Tibial artery (tissue), 4 donors: ENCODE results near the gene LPIN3.
A peak's percentile ranks its signal among the peaks of the same experiment; 100 is the strongest.

Source experiments
- DNase-seq, 2 donors: peaks; one replicate each; pipeline ENCODE4 v3.0.0-alpha.2; 2019
- H3K27ac ChIP-seq, 2 donors: fragments of 200-600 bp; sonication (generic) in 1 of 2; 1 replicate in 1 of 2; 2 replicates in 1 of 2; pipeline ENCODE4 v1.5.1; 2018 to 2019; ENCODE audit warnings: mild to moderate bottlenecking in 1 of 2
- H3K27me3 ChIP-seq, 2 donors: fragments of 200-600 bp; sonication (generic) in 1 of 2; one replicate each; pipeline versions ENCODE4 v1.5.1 to v1.6.0; 2016 to 2019
- H3K36me3 ChIP-seq, 3 donors: fragments of 200-600 bp; sonication (generic) in 2 of 3; one replicate each; pipeline ENCODE4 v1.5.1; 2016 to 2019; ENCODE audit warnings: mild to moderate bottlenecking in 2 of 3
- H3K4me1 ChIP-seq, 4 donors: fragments of 200-600 bp; sonication (generic) in 2 of 4; 1 replicate in 3 of 4; 2 replicates in 1 of 4; pipeline ENCODE4 v1.5.1; 2016 to 2019
- H3K4me3 ChIP-seq, 2 donors: fragments of 200-600 bp; sonication (generic) in 1 of 2; 1 replicate in 1 of 2; 2 replicates in 1 of 2; pipeline ENCODE4 v1.5.1; 2018 to 2019; ENCODE audit warnings: mild to moderate bottlenecking in 2 of 2
- H3K9me3 ChIP-seq, 3 donors: fragments of 200-600 bp; sonication (generic) in 1 of 3; one replicate each; pipeline ENCODE4 v1.5.1; 2016 to 2019
- intact Hi-C: fragments of 100-400 bp; cut with DNase I; formaldehyde crosslinking; loops from one replicate; pipeline ENCODE4 v1.15.0; 2023; ENCODE audit warnings: low total_unique reads
- TF ChIP-seq, protein P1 (sequence below), 2 experiments: fragments of 200-600 bp in 1 of 2; fragments of 450-650 bp in 1 of 2; IDR thresholded peaks; one replicate each; pipeline ENCODE4 v1.5.1; 2017 to 2019; ENCODE audit warnings: antibody characterized with exemption in 2 of 2, mild to moderate bottlenecking in 1 of 2, moderate library complexity in 1 of 2

LPIN3 gene

DNA sequence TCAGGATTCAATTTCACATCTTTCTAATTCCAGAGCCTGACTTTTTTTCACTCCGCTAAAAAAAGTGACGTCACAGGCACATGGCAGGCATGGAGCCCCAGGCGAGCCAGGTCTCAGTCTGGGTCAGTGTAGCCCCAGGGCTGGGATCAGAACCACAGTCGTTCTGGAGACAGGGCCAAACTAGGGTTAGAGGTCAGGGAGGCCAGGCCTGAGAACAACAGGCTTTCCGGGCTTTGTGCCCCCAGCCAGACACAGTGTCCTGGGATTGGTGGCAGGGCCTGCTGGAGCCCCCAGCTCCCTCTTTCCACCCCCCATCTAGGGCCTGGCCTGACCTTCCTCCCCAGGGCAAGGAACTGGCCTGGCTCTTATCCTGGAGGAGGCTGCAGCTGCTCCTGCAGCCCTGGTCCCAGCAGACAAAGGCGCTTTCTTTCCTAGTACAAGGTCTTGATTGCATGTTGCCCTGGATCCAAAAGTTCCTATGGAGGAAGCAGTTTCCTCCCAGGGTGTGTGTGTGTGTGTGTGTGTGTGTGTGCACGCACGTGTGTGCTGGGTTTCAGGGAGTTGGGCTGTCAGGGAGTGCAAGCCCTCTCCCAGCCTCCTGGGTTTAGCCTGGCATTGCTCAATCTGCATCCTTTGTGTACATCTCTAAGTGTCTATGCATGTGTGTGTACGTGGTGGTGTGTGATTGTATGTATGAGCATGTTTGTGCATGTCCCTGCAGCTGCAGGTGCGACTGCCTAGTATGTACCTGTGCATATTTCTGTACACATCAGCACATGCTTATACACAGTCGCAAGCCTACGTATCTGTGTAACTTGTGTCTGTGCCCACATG is 52.5 kb downstream of the LPIN3 start:
- Histone ChIP-seq H3K9me3 (no peaks in the 10 kb centered on the region), H3K4me1 (peaks cover 0 to 34% (median 5%) of the 10 kb centered on the region in 4 donors), H3K27me3 (no peaks in the 10 kb centered on the region), H3K27ac (no peak overlapping the region), H3K36me3 (no peaks in the 10 kb centered on the region), H3K4me3 (no peak overlapping the region)
- peak in 1 of 2 donors; percentile 57 for DNase-seq
- intact Hi-C loops, result no loop called here
- TF ChIP-seq, protein P1, sequence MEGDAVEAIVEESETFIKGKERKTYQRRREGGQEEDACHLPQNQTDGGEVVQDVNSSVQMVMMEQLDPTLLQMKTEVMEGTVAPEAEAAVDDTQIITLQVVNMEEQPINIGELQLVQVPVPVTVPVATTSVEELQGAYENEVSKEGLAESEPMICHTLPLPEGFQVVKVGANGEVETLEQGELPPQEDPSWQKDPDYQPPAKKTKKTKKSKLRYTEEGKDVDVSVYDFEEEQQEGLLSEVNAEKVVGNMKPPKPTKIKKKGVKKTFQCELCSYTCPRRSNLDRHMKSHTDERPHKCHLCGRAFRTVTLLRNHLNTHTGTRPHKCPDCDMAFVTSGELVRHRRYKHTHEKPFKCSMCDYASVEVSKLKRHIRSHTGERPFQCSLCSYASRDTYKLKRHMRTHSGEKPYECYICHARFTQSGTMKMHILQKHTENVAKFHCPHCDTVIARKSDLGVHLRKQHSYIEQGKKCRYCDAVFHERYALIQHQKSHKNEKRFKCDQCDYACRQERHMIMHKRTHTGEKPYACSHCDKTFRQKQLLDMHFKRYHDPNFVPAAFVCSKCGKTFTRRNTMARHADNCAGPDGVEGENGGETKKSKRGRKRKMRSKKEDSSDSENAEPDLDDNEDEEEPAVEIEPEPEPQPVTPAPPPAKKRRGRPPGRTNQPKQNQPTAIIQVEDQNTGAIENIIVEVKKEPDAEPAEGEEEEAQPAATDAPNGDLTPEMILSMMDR (IDR thresholded peaks at IDR 0.05), result no peak

DNA sequence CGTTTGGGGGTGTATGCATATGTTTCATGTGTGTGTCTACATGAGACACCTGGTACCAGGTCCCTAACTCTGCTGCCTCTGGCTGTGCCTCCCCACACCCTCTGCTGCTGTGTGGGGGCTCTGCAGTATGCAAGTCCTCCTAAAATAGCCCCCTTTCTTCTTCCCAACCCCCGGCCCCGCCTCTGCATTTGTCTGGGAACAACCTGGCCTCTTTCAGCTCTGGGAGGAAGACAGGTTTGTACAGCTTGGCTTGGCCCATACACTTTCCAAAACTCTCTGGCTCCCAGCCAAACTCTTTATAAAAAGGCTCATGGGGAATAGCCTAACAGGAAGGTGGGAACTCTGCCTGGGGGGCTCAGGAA is 53.1 kb downstream of the LPIN3 start:
- no peak for DNase-seq
- TF ChIP-seq, protein P1 (IDR thresholded peaks at IDR 0.05), result no peak
- intact Hi-C loops, result no loop called here
- Histone ChIP-seq H3K36me3 (no peaks in the 10 kb centered on the region), H3K27me3 (no peaks in the 10 kb centered on the region), H3K27ac (no peak overlapping the region), H3K4me3 (no peak overlapping the region), H3K4me1 (peaks cover 0 to 34% (median 5%) of the 10 kb centered on the region in 4 donors), H3K9me3 (no peaks in the 10 kb centered on the region)

DNA sequence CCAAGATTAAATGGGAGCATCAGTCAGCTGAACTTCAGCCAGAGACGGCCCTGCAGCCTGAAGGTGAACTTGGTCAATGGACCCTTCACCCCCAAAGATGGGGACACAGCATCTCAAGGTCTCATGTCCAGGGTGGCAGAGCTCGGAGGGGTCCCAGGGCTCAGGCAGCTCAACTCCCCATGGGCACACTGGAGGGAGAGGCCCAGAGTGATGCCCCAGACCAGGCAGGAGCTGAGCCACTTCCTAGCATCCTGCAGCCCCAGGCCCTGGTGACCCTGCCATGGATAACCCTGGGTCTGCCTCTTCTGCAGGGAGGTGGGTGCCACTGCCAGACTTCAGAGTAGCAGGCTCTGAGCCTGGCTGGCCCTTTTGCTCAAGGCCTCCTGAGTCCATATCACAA is 53.5 kb downstream of the LPIN3 start:
- no peak overlapping the region for H3K4me3 ChIP-seq
- no peaks in the 10 kb centered on the region for H3K27me3 ChIP-seq
- intact Hi-C loops, result no loop called here
- H3K27ac ChIP-seq, result no peak overlapping the region
- H3K36me3 ChIP-seq, result no peaks in the 10 kb centered on the region
- H3K4me1 ChIP-seq, result peaks cover 0 to 34% (median 5%) of the 10 kb centered on the region in 4 donors
- TF ChIP-seq, protein P1 (IDR thresholded peaks at IDR 0.05), result no peak
- no peak for DNase-seq
- H3K9me3 ChIP-seq, result no peaks in the 10 kb centered on the region

DNA sequence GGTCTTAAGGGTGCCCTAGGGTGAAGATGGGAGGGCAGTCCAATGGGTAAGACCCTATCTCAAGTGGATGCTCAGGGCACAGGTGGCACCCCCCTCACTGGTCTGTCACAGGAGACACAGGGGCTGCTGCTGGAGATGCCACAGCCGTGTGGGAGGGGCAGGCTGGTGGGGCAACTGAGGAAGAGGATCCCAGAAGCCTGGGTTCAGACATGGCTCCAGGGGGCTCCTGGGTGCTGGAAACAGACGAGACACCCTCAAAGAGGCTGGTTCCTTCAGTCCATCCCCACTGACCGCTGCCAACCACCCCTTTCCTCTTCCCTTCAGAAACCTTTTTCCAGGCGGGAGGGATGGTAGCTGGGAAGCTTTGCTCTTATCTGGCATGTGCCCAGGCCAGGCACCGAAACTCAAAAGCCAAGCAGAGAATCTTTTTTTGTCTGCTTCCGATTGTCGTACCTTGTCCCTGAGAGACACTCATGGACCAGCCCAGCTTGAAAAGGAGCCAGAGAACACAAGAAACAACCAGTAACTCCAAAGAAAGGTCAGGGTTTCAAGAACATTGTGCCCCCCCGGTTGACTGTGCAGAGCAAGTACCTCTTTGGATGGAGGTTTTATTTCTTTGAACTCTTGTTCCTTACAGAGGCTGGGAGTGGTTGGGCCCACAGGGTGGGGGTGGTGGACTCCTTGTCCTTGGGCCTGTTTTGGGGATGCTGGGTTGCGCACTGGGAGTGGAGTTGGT is 54.5 kb downstream of the LPIN3 start:
- peaks cover 0 to 34% (median 5%) of the 10 kb centered on the region in 4 donors for H3K4me1 ChIP-seq
- DNase-seq, result no peak
- no peaks in the 10 kb centered on the region for H3K27me3 ChIP-seq
- no peaks in the 10 kb centered on the region for H3K9me3 ChIP-seq
- TF ChIP-seq, protein P1 (IDR thresholded peaks at IDR 0.05), result no peak
- no peak overlapping the region for H3K27ac ChIP-seq
- no peaks in the 10 kb centered on the region for H3K36me3 ChIP-seq
- intact Hi-C loops, result no loop called here
- no peak overlapping the region for H3K4me3 ChIP-seq

DNA sequence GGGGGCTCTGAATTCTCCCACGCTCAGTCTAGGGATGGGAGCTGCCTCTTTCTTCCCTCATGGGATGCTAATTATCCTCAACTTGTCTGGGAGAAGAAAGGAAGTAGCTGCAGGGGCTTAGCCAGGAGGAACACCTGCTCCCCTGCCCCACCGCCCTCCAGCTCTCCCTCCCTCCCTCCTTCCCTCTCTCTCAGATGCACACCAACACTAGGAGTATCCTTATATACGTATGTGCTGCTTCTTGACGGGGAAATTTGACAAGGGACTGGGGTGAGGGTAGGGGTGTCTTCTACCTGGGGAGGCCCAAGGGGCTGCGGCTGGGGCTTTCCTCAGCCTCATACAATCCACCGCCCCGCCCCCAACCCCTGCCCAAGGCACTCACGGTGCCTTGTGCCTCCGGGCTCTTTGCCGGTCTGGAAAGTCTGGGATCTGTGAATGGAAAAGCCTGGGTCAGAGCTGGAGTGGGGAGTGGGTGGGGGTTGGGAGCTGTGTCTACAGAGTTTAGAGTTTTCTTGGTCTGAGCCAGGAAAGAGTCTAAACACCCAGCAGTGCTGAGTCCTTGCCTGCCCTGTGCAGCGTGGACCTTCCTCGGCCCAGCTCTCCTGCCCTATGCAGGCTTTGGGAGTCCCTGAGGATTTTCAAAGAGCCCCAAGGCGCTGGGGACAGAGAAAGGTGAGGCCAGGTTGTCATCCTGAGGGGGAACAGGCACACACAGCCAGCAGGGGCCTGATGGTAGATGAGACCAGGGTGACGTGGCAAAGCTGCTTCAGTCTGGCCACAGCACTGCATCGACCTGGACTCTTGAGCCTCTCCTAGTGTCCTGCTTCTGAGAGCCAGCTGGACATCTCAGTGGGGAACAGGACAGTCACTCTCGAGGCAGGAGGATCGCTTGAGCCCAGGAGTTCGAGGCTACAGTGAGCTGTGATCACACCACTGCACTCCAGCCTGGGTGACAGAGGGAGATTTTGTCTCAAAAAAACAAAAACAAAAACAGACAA is 55.3 kb downstream of the LPIN3 start:
- Histone ChIP-seq H3K9me3 (no peaks in the 10 kb centered on the region), H3K4me3 (no peak overlapping the region), H3K27ac (no peak overlapping the region), H3K4me1 (peaks cover 0 to 34% (median 5%) of the 10 kb centered on the region in 4 donors), H3K27me3 (no peaks in the 10 kb centered on the region), H3K36me3 (no peaks in the 10 kb centered on the region)
- no peak for DNase-seq
- TF ChIP-seq, protein P1 (IDR thresholded peaks at IDR 0.05), result no peak
- intact Hi-C loops, result no loop called here
